HepG2 (cell line): ENCODE data around the gene SALL2. TPM values are rescaled to one million over a fixed set of nuclear protein-coding genes. Genes with fewer than 3 reads are reported as not detected.
A peak's percentile ranks its signal among the peaks of the same experiment; 100 is the strongest.

ENCODE experiments used
- ASH2L ChIP-seq: fragments of 300-600, 200-600 bp; sonication (generic); IDR thresholded peaks from 2 replicates; pipeline ENCODE4 v1.7.0; 2017; ENCODE audit warnings: low read depth, mild to moderate bottlenecking, moderate library complexity, mixed read lengths, low read length; ENCODE audit not compliant: insufficient read length
- BATF2 ChIP-seq: sonication (generic); formaldehyde crosslinking; IDR thresholded peaks from 2 replicates; pipeline ENCODE4 v1.8.0; 2022; ENCODE audit warnings: mild to moderate bottlenecking, missing genetic modification reagents, moderate library complexity
- FOSL1 ChIP-seq: sonication (generic); formaldehyde crosslinking; IDR thresholded peaks from 2 replicates; pipeline ENCODE4 v1.9.0; 2021; ENCODE audit warnings: missing genetic modification reagents, borderline replicate concordance
- HNF4G ChIP-seq, 2 experiments: sonication (generic) in 1 of 2; formaldehyde crosslinking in 1 of 2; IDR thresholded peaks; 2 replicates each; pipeline versions ENCODE4 v1.4.0 to v1.6.1; 2011 to 2020; ENCODE audit warnings: borderline replicate concordance in 2 of 2, low read depth in 2 of 2, mild to moderate bottlenecking in 2 of 2, low read length in 1 of 2, missing genetic modification reagents in 1 of 2, moderate library complexity in 1 of 2
- NKX3-1 ChIP-seq: sonication (generic); formaldehyde crosslinking; IDR thresholded peaks from 2 replicates; pipeline ENCODE4 v1.5.0; 2020; ENCODE audit warnings: missing genetic modification reagents
- NR2F2 ChIP-seq: IDR thresholded peaks from 2 replicates; pipeline ENCODE4 v1.6.1; 2012; ENCODE audit warnings: low read depth, inconsistent platforms, borderline replicate concordance
- POLR2AphosphoS5 ChIP-seq: IDR thresholded peaks from 2 replicates; pipeline ENCODE4 v1.6.1; 2012; ENCODE audit warnings: low read depth, low read length
- TOPORS ChIP-seq: sonication (generic); formaldehyde crosslinking; IDR thresholded peaks from 2 replicates; pipeline ENCODE4 v1.8.0; 2023; ENCODE audit warnings: mild to moderate bottlenecking, missing genetic modification reagents
- ZC3H4 ChIP-seq: sonication (generic); formaldehyde crosslinking; IDR thresholded peaks from 2 replicates; pipeline ENCODE4 v1.4.0; 2020; ENCODE audit warnings: missing genetic modification reagents, borderline replicate concordance
- ZFP82 ChIP-seq: sonication (generic); formaldehyde crosslinking; IDR thresholded peaks from 2 replicates; pipeline ENCODE4 v1.5.1; 2020; ENCODE audit warnings: mild to moderate bottlenecking, missing genetic modification reagents, borderline replicate concordance
- ZNF3 ChIP-seq: IDR thresholded peaks from 2 replicates; pipeline ENCODE4 v1.7.0; 2017; ENCODE audit warnings: inconsistent platforms
- ZNF646 ChIP-seq: sonication (generic); formaldehyde crosslinking; IDR thresholded peaks from 2 replicates; pipeline ENCODE4 v1.9.0; 2021; ENCODE audit warnings: mild to moderate bottlenecking, missing genetic modification reagents
- ZNF724P ChIP-seq: sonication (generic); formaldehyde crosslinking; IDR thresholded peaks from 2 replicates; pipeline ENCODE4 v1.8.0; 2022; ENCODE audit warnings: missing genetic modification reagents, borderline replicate concordance
- ZNF782 ChIP-seq: sonication (generic); formaldehyde crosslinking; IDR thresholded peaks from 2 replicates; pipeline ENCODE4 v1.4.0; 2020; ENCODE audit warnings: missing genetic modification reagents, mild to moderate bottlenecking, borderline replicate concordance
- polyA plus RNA-seq, 8 experiments: library from polyadenylated mRNA; depleted of rRNA in 3 of 8; stranded (reverse) in 7 of 8; unstranded in 1 of 8; fragments of >200 nt; fragmentation: Illumina TruSeq in 4 of 8; extraction: Trizol in 4 of 8; gene quantifications; 2 replicates each; pipeline versions ENCODE4 v1.2.1 to v1.2.3, GENCODE V29; 2011 to 2016; ENCODE audit warnings: low read depth in 4 of 8, missing spikeins in 1 of 8, mixed read lengths in 1 of 8; ENCODE audit not compliant: insufficient read depth in 1 of 8
- total RNA-seq, 5 experiments: library from RNA; depleted of rRNA; stranded (reverse); fragments of >200 nt; fragmentation: Illumina TruSeq; extraction: Trizol; gene quantifications; 2 replicates each; pipeline ENCODE4 v1.2.3, GENCODE V29; 2016; ENCODE audit warnings: low read depth in 1 of 5
- TF ChIP-seq, protein P1 (sequence below): sonication (generic); formaldehyde crosslinking; conservative IDR thresholded peaks from 2 replicates; pipeline ENCODE4 v1.4.0; 2020; ENCODE audit warnings: missing genetic modification reagents
- TF ChIP-seq, protein P2 (sequence below): sonication (generic); formaldehyde crosslinking; IDR thresholded peaks from 2 replicates; pipeline ENCODE4 v1.5.1; 2020; ENCODE audit warnings: missing genetic modification reagents, mild to moderate bottlenecking, borderline replicate concordance

SALL2 gene
- total and polyA plus RNA-seq, 2 of the 13 experiments (the other 11 are each of a cell fraction or from before 2014, with no cell fraction given): 4.9 to 5.8 TPM

DNA sequence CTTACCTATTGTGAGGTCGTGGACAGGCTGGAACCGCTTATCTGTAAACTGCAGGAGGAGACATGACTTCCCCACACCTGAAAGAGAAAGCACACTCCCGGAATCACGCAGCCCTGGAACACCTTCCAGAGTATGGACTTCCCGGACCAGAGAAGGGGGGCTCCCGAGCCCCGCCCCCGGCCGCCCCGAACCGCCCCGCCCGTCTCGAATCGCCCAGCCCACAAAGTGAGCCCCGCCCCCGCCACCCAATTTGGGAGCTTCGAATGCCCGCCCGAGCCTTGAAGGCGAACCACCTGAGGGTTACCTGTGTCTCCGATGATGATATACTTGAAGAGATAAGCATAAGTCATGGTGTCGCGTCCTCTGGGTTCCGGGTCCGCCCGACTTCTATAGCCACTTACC is 49.6 kb downstream of the SALL2 start (continued):
- TF ChIP-seq ZNF646 (CRISPR knock-in tag) (no peak), NR2F2 (peak; percentile 10; the same call in 1 of the 2 replicates), ZFP82 (no peak; the same call in 1 of the 2 replicates), HNF4G (IDR thresholded peaks at IDR 0.05; ENCODE audit: borderline replicate concordance, low read depth, low read length) (no peak), HNF4G (CRISPR knock-in tag; IDR thresholded peaks at IDR 0.05; ENCODE audit: borderline replicate concordance, low read depth) (peak; percentile 11), BATF2 (CRISPR knock-in tag) (no peak), ZC3H4 (CRISPR knock-in tag) (0 out of 2 replicates have a peak, but pooled peaks have one; percentile 20), POLR2AphosphoS5 (peak; percentile 83), TOPORS (no peak), FOSL1 (no peak), ZNF724P (0 out of 2 replicates have a peak, but pooled peaks have one; percentile 13), ZNF782 (CRISPR knock-in tag) (no peak), ZNF3 (CRISPR knock-in tag) (no peak), ASH2L (no peak), NKX3-1 (CRISPR knock-in tag) (no peak)
- TF ChIP-seq, protein P1, sequence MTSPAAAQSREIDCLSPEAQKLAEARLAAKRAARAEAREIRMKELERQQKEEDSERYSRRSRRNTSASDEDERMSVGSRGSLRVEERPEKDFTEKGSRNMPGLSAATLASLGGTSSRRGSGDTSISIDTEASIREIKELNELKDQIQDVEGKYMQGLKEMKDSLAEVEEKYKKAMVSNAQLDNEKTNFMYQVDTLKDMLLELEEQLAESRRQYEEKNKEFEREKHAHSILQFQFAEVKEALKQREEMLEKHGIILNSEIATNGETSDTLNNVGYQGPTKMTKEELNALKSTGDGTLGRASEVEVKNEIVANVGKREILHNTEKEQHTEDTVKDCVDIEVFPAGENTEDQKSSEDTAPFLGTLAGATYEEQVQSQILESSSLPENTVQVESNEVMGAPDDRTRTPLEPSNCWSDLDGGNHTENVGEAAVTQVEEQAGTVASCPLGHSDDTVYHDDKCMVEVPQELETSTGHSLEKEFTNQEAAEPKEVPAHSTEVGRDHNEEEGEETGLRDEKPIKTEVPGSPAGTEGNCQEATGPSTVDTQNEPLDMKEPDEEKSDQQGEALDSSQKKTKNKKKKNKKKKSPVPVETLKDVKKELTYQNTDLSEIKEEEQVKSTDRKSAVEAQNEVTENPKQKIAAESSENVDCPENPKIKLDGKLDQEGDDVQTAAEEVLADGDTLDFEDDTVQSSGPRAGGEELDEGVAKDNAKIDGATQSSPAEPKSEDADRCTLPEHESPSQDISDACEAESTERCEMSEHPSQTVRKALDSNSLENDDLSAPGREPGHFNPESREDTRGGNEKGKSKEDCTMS (CRISPR knock-in tag): 0 out of 2 replicates have a peak, but pooled peaks have one; percentile 35
- TF ChIP-seq, protein P2, sequence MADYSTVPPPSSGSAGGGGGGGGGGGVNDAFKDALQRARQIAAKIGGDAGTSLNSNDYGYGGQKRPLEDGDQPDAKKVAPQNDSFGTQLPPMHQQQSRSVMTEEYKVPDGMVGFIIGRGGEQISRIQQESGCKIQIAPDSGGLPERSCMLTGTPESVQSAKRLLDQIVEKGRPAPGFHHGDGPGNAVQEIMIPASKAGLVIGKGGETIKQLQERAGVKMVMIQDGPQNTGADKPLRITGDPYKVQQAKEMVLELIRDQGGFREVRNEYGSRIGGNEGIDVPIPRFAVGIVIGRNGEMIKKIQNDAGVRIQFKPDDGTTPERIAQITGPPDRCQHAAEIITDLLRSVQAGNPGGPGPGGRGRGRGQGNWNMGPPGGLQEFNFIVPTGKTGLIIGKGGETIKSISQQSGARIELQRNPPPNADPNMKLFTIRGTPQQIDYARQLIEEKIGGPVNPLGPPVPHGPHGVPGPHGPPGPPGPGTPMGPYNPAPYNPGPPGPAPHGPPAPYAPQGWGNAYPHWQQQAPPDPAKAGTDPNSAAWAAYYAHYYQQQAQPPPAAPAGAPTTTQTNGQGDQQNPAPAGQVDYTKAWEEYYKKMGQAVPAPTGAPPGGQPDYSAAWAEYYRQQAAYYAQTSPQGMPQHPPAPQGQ (CRISPR knock-in tag): no peak
